HG03280 (cell line): Measurements from ENCODE around the gene MEF2C.

Source experiments
- ATAC-seq: cut with Tn5 transposase; IDR thresholded peaks from one replicate; pipeline ENCODE4 v1.9.1; 2021; ENCODE audit warnings: mild to moderate bottlenecking, moderate library complexity; ENCODE audit not compliant: unreplicated experiment

The MEF2C gene

GRCh38 chr5:88725454-88725853 lies 157.5 kb downstream of the MEF2C start:
- no peak for ATAC-seq

GRCh38 chr5:88724201-88724600 lies 158.8 kb downstream of the MEF2C start:
- ATAC-seq, result no peak

GRCh38 chr5:88722546-88723073 lies 160.4 kb downstream of the MEF2C start:
- ATAC-seq, result no peak

- ATAC-seq, result no peak
These were observed 163.6 kb downstream of the MEF2C start for GRCh38 chr5:88719434-88719833.

GRCh38 chr5:88718736-88719135 lies 164.2 kb downstream of the MEF2C start:
- no peak for ATAC-seq

- no peak for ATAC-seq
These were observed 166.9 kb downstream of the MEF2C start for GRCh38 chr5:88716101-88716500.

- ATAC-seq, result no peak
These were observed 167.5 kb downstream of the MEF2C start for GRCh38 chr5:88715503-88715902.

GRCh38 chr5:88713818-88714217 lies 169.2 kb downstream of the MEF2C start:
- ATAC-seq, result no peak

- no peak for ATAC-seq
These were observed 174.1 kb downstream of the MEF2C start for GRCh38 chr5:88708682-88709398.

- no peak for ATAC-seq
These were observed 175.0 kb downstream of the MEF2C start for GRCh38 chr5:88708021-88708420.

- no peak for ATAC-seq
These were observed 175.6 kb downstream of the MEF2C start for GRCh38 chr5:88707216-88707965.

GRCh38 chr5:88702332-88702731 lies 180.7 kb downstream of the MEF2C start:
- no peak for ATAC-seq

- ATAC-seq, result no peak
These were observed 182.9 kb downstream of the MEF2C start for GRCh38 chr5:88700121-88700520.

- ATAC-seq, result no peak
These were observed 184.7 kb downstream of the MEF2C start for GRCh38 chr5:88698290-88698689.

GRCh38 chr5:88696466-88696865 lies 186.5 kb downstream of the MEF2C start:
- no peak for ATAC-seq

GRCh38 chr5:88695931-88696330 lies 187.1 kb downstream of the MEF2C start:
- no peak for ATAC-seq

- ATAC-seq, result no peak
These were observed 187.8 kb downstream of the MEF2C start for GRCh38 chr5:88695232-88695631.

GRCh38 chr5:88694023-88694679 lies 188.8 kb downstream of the MEF2C start:
- no peak for ATAC-seq

- no peak for ATAC-seq
These were observed 189.7 kb downstream of the MEF2C start for GRCh38 chr5:88693071-88693932.

GRCh38 chr5:88691945-88692868 lies 190.8 kb downstream of the MEF2C start:
- no peak for ATAC-seq
